Measurements from ENCODE around the gene TMEM255B. TPM values are rescaled to one million over a fixed set of nuclear protein-coding genes. Genes with fewer than 3 reads are reported as not detected.
"Not testable (repeated sequence)": the region's sequence is repeated elsewhere in the genome, so short reads cannot be mapped to it uniquely, and the experiment has no call there.

The TMEM255B gene
- total RNA-seq, result 10.7 TPM
- long read RNA-seq, full-length matches to known transcripts, result 2 of 10 reads
- long read RNA-seq, partial matches to known transcripts, result 0 of 10 reads
- long read RNA-seq, other reads (novel, unspliced or antisense), result 8 of 10 reads

- DNase-seq (ENCODE audit: low spot score), result peak; percentile 96
- intact Hi-C loops (cut with DNase I), result no loop called here
These were observed at the start of gene TMEM255B for GRCh38 chr13:113758651-113759524. Gene TMEM255B, plus strand, starts transcription at chr13:113759226. Its CDS starts 44 bp downstream, at chr13:113759270.

GRCh38 chr13:113722921-113723320, 36.1 kb upstream of the TMEM255B start:
- intact Hi-C loops (cut with DNase I), result no loop called here
- DNase-seq (ENCODE audit: low spot score), result no peak

DNA sequence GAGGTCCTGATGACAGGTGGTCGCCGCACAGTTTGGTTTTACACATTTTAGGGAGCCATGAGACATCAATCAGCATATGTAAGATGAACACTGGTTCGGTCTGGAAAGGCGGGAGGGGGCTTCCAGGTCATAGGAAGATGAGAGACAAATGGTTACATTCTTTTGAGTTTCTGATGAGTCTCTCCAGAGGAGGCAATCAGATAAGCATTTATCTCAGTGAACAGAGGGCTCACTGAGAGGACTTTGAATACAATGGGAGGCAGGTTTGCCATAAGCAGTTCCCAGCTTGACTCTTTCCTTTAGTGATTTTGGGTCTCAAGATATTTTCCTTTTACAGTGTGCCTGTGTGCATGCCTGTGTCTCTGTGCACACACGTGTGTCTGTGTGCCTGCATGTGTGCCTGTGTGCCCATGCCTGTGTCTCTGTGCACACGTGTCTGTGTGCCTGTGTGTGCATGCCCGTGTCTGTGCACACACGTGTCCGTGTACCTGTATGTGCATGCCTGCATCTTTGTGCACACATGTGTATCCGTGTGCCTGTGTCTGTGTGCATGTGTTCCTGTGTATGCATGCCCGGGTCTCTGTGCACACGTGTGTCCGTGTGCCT, 35.5 kb upstream of the TMEM255B start:
- no peak for DNase-seq (ENCODE audit: low spot score)
- intact Hi-C loops (cut with DNase I), result no loop called here

- intact Hi-C loops (cut with DNase I), result no loop called here
- no peak for DNase-seq (ENCODE audit: low spot score)
These were observed 34.8 kb upstream of the TMEM255B start for GRCh38 chr13:113724016-113724758.

- intact Hi-C loops (cut with DNase I), result no loop called here
- DNase-seq (ENCODE audit: low spot score), result peak; percentile 91
These were observed 34.2 kb upstream of the TMEM255B start for GRCh38 chr13:113724780-113725315.

- DNase-seq (ENCODE audit: low spot score), result not testable (repeated sequence)
These were observed 33.5 kb upstream of the TMEM255B start for GRCh38 chr13:113725329-113726105.

DNA sequence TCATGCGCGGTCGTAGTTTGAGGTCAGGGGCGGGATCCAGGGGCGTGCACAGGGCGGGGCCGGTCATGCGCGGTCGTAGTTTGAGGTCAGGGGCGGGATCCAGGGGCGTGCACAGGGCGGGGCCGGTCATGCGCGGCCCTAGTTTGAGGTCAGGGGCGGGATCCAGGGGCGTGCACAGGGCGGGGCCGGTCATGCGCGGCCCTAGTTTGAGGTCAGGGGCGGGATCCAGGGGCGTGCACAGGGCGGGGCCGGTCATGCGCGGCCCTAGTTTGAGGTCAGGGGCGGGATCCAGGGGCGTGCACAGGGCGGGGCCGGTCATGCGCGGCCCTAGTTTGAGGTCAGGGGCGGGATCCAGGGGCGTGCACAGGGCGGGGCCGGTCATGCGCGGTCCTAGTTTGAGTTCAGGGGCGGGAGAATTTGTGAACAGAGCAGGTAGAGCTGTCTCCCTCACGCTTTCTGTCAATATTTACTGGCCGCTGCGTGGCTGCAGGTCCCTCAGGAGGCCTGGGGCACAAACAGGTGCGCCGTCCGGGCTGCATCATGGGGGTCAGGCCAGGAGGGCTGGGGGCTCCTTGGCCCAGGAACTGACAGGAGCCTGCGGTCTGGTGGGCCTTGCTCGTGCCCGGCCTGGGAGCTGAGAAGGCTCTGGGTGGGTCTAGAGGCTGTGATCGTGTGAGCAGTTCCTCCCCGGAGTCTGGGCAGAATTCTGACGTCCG, 32.8 kb upstream of the TMEM255B start:
- not testable (repeated sequence) for DNase-seq (ENCODE audit: low spot score)

More at GRCh38 chr13:113725329-113726105, 33.5 kb upstream of the TMEM255B start:
- intact Hi-C loops (cut with DNase I), result not testable (repeated sequence)

DNA sequence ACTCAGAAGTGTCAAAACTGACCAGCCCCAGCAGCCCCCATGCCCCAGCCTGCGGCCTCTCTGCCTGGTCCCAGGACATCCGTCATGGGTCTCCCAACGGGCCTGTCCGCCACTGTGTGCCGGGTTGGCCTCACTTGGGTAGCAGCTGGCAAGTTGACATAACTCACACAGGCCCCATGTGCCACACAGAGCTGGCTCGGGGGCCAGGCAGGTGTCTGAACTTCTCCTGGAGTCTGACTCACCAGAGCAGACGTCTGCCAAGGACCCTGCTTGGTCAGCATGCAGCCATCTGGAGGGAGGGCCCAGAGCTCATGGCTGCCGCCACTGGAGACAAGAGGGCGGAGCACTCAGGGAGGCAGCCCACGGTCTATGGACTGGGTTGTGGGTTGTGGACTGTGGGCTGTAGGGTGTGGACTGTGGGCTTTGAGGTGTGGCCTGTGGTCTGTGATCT, 32.0 kb upstream of the TMEM255B start:
- DNase-seq (ENCODE audit: low spot score), result no peak
- intact Hi-C loops (cut with DNase I), result no loop called here

More for the DNA sequence above, 32.8 kb upstream of the TMEM255B start:
- intact Hi-C loops (cut with DNase I), result not testable (repeated sequence)

- no peak for DNase-seq (ENCODE audit: low spot score)
- intact Hi-C loops (cut with DNase I), result no loop called here
These were observed 30.4 kb upstream of the TMEM255B start for GRCh38 chr13:113728571-113729054.

DNA sequence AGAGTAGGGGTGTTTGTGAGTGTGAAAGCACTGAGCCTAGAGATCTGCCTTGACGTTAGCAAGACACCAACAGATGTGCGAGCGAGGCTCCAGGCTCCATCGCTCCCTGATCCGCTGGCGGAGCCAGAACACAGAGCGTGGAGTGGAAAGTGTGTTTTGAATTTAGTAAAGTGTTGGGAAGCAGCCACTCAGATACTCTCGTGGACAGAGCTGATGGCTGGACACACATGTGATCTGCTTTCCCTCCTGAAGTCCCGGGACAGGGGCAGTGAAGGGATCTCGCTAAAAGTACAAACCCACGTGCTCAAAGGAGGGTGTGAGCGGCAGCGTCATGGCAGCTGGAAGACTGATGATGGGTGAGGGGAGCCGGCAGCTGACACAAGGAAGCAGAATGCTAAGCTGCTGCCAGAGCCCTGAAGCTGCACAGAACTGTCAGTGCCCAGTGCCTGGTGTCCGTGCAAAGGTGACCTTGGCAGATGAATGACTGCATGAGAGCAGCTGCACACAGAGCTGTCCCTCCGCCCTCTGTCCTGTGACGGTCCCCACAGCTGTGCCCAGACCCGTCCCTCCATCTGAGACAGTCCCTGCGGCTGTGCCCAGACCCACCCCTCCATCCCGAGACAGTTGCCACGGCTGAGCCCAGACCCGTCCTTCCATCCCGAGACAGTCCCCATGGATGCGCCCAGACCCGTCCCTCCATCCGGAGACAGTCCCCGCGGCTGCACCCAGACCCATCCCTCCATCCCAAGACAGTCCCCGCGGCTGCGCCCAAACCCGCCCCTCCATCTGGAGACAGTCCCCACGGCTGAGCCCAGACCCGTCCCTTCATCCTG, 29.6 kb upstream of the TMEM255B start:
- intact Hi-C loops (cut with DNase I), result no loop called here
- DNase-seq (ENCODE audit: low spot score), result no peak

- no peak for DNase-seq (ENCODE audit: low spot score)
- intact Hi-C loops (cut with DNase I), result no loop called here
These were observed 28.8 kb upstream of the TMEM255B start for GRCh38 chr13:113730258-113730691.

DNA sequence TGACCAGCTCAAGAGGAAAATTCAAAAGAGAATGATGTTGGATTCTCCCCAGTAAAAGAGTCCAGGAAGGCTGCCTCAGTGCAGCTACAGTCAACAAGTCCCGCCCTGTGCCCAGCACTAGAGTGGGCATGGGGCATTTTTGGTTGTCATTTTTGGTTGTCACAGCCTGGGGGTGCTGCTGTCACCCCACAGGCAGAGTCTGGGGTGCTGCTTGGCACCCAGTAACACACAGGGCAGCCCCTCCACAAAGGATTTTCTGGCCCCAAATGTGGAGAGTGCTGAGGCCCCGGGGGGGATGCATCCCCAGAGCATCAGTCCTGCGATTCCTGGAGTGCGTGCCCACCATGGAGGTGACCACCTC, 28.2 kb upstream of the TMEM255B start:
- intact Hi-C loops (cut with DNase I), result no loop called here
- no peak for DNase-seq (ENCODE audit: low spot score)

- DNase-seq (ENCODE audit: low spot score), result no peak
- intact Hi-C loops (cut with DNase I), result no loop called here
These were observed 27.5 kb upstream of the TMEM255B start for GRCh38 chr13:113731192-113732175.

- DNase-seq (ENCODE audit: low spot score), result no peak
- intact Hi-C loops (cut with DNase I), result no loop called here
These were observed 26.7 kb upstream of the TMEM255B start for GRCh38 chr13:113732176-113732960.

Data from cardiac septum (tissue), 1 donor.